ENCODE measurements around the gene NCKIPSD. TPM values are rescaled to one million over a fixed set of nuclear protein-coding genes. Genes with fewer than 3 reads are reported as not detected.

Gene NCKIPSD
- total RNA-seq, 1 donor from 2014 or later = 34.1 TPM

GRCh38 chr3:48681541-48681880, 4.2 kb downstream of the NCKIPSD start:
- no peak overlapping the region for H3K4me3 Mint-ChIP-seq (ENCODE audit: unreplicated experiment)

GRCh38 chr3:48680811-48681540, 4.7 kb downstream of the NCKIPSD start:
- peak overlapping the region; percentile 50 for H3K27ac Mint-ChIP-seq (ENCODE audit: unreplicated experiment)
- no peak for TF ChIP-seq CTCF (IDR thresholded peaks at IDR 0.05; ENCODE audit: unreplicated experiment)
- H3K9me3 Mint-ChIP-seq (ENCODE audit: unreplicated experiment) = no peaks in the 10 kb centered on the region
- H3K27me3 Mint-ChIP-seq (ENCODE audit: unreplicated experiment) = peaks cover 14% of the 10 kb centered on the region
- no peak for DNase-seq (ENCODE audit: low spot score)
- peaks cover 44% of the 10 kb centered on the region for H3K36me3 Mint-ChIP-seq (ENCODE audit: low read depth, unreplicated experiment)
- H3K4me3 Mint-ChIP-seq (ENCODE audit: unreplicated experiment) = peak overlapping the region; percentile 76
- peaks cover 28% of the 10 kb centered on the region for H3K4me1 Mint-ChIP-seq (ENCODE audit: unreplicated experiment)

More at GRCh38 chr3:48681541-48681880, 4.2 kb downstream of the NCKIPSD start:
- Mint-ChIP-seq H3K27me3 (ENCODE audit: unreplicated experiment) (peaks cover 15% of the 10 kb centered on the region), H3K36me3 (ENCODE audit: low read depth, unreplicated experiment) (peaks cover 43% of the 10 kb centered on the region), H3K27ac (ENCODE audit: unreplicated experiment) (no peak overlapping the region), H3K4me1 (ENCODE audit: unreplicated experiment) (peaks cover 31% of the 10 kb centered on the region), H3K9me3 (ENCODE audit: unreplicated experiment) (no peaks in the 10 kb centered on the region)
- DNase-seq (ENCODE audit: low spot score) = no peak
- no peak for TF ChIP-seq CTCF (IDR thresholded peaks at IDR 0.05; ENCODE audit: unreplicated experiment)

GRCh38 chr3:48679411-48680391, 6.0 kb downstream of the NCKIPSD start:
- DNase-seq (ENCODE audit: low spot score) = no peak
- Mint-ChIP-seq H3K4me3 (ENCODE audit: unreplicated experiment) (peak overlapping the region; percentile 62), H3K27me3 (ENCODE audit: unreplicated experiment) (peaks cover 12% of the 10 kb centered on the region), H3K36me3 (ENCODE audit: low read depth, unreplicated experiment) (peaks cover 51% of the 10 kb centered on the region), H3K27ac (ENCODE audit: unreplicated experiment) (no peak overlapping the region), H3K4me1 (ENCODE audit: unreplicated experiment) (peaks cover 24% of the 10 kb centered on the region), H3K9me3 (ENCODE audit: unreplicated experiment) (no peaks in the 10 kb centered on the region)
- no peak for TF ChIP-seq CTCF (IDR thresholded peaks at IDR 0.05; ENCODE audit: unreplicated experiment)

- TF ChIP-seq CTCF (IDR thresholded peaks at IDR 0.05; ENCODE audit: unreplicated experiment) = no peak
- peaks cover 11% of the 10 kb centered on the region for H3K27me3 Mint-ChIP-seq (ENCODE audit: unreplicated experiment)
- H3K36me3 Mint-ChIP-seq (ENCODE audit: low read depth, unreplicated experiment) = peaks cover 51% of the 10 kb centered on the region
- no peak overlapping the region for H3K27ac Mint-ChIP-seq (ENCODE audit: unreplicated experiment)
- DNase-seq (ENCODE audit: low spot score) = no peak
- H3K4me1 Mint-ChIP-seq (ENCODE audit: unreplicated experiment) = peaks cover 17% of the 10 kb centered on the region
- H3K4me3 Mint-ChIP-seq (ENCODE audit: unreplicated experiment) = peak overlapping the region; percentile 15
- H3K9me3 Mint-ChIP-seq (ENCODE audit: unreplicated experiment) = no peaks in the 10 kb centered on the region
Observed at GRCh38 chr3:48678566-48679380, 6.9 kb downstream of the NCKIPSD start.
